ENCODE results near the gene RASSF5. TPM values are rescaled to one million over a fixed set of nuclear protein-coding genes. Genes with fewer than 3 reads are reported as not detected.

The RASSF5 gene
- total and polyA plus RNA-seq, 9 of the 15 experiments (the other 6 are each of a cell fraction or from before 2014, with no cell fraction given), result 6.1 to 41.0 (median 25.2) TPM

GRCh38 chr1:206503591-206504362 is 3.6 kb upstream of the RASSF5 start (continued):
- TF ChIP-seq ZNF609 (CRISPR knock-in tag; IDR thresholded peaks at IDR 0.05; ENCODE audit: borderline replicate concordance) (no peak), FOXO4 (CRISPR knock-in tag; IDR thresholded peaks at IDR 0.05) (no peak), KDM1A (IDR thresholded peaks at IDR 0.05) (no peak), ZBTB8A (IDR thresholded peaks at IDR 0.05; ENCODE audit: partially characterized antibody) (no peak), HIVEP1 (CRISPR knock-in tag; IDR thresholded peaks at IDR 0.05) (no peak), ZC3H11A (IDR thresholded peaks at IDR 0.05; ENCODE audit: low read depth, low read length) (no peak), CHD2 (IDR thresholded peaks at IDR 0.05; ENCODE audit: low read depth, low read length) (no peak), E2F6 (IDR thresholded peaks at IDR 0.05; ENCODE audit: borderline replicate concordance in 1 of 2, extremely low read depth in 1 of 2, insufficient read depth in 1 of 2, insufficient read length in 1 of 2, low read depth in 1 of 2, low read length in 1 of 2, poor library complexity in 1 of 2, severe bottlenecking in 1 of 2) (peak in 1 of 2 experiments; percentile 74), KLF6 (CRISPR knock-in tag; IDR thresholded peaks at IDR 0.05; ENCODE audit: borderline replicate concordance) (0 out of 2 replicates have a peak, but pooled peaks have one; percentile 24), TEAD1 (CRISPR knock-in tag; IDR thresholded peaks at IDR 0.05) (no peak), TAF1 (IDR thresholded peaks at IDR 0.05; ENCODE audit: control insufficient read depth, extremely low read depth, insufficient read depth, low read length, severe bottlenecking) (peak; percentile 18), TARDBP (IDR thresholded peaks at IDR 0.05) (no peak), KDM5B (IDR thresholded peaks at IDR 0.05; ENCODE audit: insufficient replicate concordance, low read depth, low read length) (no peak)
- TF ChIP-seq, protein P1, sequence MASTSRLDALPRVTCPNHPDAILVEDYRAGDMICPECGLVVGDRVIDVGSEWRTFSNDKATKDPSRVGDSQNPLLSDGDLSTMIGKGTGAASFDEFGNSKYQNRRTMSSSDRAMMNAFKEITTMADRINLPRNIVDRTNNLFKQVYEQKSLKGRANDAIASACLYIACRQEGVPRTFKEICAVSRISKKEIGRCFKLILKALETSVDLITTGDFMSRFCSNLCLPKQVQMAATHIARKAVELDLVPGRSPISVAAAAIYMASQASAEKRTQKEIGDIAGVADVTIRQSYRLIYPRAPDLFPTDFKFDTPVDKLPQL (IDR thresholded peaks at IDR 0.05; ENCODE audit: extremely low read depth, insufficient read length), result no peak
- TF ChIP-seq, protein P2, sequence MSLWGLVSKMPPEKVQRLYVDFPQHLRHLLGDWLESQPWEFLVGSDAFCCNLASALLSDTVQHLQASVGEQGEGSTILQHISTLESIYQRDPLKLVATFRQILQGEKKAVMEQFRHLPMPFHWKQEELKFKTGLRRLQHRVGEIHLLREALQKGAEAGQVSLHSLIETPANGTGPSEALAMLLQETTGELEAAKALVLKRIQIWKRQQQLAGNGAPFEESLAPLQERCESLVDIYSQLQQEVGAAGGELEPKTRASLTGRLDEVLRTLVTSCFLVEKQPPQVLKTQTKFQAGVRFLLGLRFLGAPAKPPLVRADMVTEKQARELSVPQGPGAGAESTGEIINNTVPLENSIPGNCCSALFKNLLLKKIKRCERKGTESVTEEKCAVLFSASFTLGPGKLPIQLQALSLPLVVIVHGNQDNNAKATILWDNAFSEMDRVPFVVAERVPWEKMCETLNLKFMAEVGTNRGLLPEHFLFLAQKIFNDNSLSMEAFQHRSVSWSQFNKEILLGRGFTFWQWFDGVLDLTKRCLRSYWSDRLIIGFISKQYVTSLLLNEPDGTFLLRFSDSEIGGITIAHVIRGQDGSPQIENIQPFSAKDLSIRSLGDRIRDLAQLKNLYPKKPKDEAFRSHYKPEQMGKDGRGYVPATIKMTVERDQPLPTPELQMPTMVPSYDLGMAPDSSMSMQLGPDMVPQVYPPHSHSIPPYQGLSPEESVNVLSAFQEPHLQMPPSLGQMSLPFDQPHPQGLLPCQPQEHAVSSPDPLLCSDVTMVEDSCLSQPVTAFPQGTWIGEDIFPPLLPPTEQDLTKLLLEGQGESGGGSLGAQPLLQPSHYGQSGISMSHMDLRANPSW (CRISPR knock-in tag; IDR thresholded peaks at IDR 0.05), result no peak

Data from K562 (cell line).